IMR-90 (cell line): ENCODE measurements around the gene TTLL11. TPM values are rescaled to one million over a fixed set of nuclear protein-coding genes. Genes with fewer than 3 reads are reported as not detected.

ENCODE experiments used
- ATAC-seq: fragments of 200-7000 bp; cut with Tn5 transposase; 2 replicates; pipeline ENCODE4 v1.9.1; 2020; ENCODE audit warnings: low read depth, mild to moderate bottlenecking, moderate library complexity
- BruUV-seq: library from RNA; stranded (reverse); fragments of 400-500 nt; replicated peaks from 2 replicates; lab custom pipeline; 2021; lab: Mats Ljungman, UMichigan
- CTCF ChIA-PET: fragments of 300-600 bp; formaldehyde crosslinking; extraction: SDS; loops from one replicate; lab custom pipeline; 2021; ENCODE audit warnings: antibody characterized with exemption; lab: Yijun Ruan, JAX
- POLR2A ChIA-PET: fragments of 300-600 bp; sonication (Branson Sonifier 250); formaldehyde crosslinking; loops from one replicate; lab custom pipeline; 2022; ENCODE audit warnings: antibody characterized with exemption; ENCODE audit not compliant: unreplicated experiment; lab: Charles Lee
- DNase-seq: peaks from one replicate; pipeline ENCODE4 v3.0.0; 2013
- H2AFZ ChIP-seq: replicated peaks from 2 replicates; pipeline ENCODE3; 2013; ENCODE audit warnings: low read length, mild to moderate bottlenecking; ENCODE audit not compliant: poor library complexity
- H2AK5ac ChIP-seq: 2 replicates; pipeline ENCODE4 v1.6.1; 2013; ENCODE audit warnings: low read depth, low read length, inconsistent platforms
- H2AK9ac ChIP-seq: replicated peaks from 2 replicates; pipeline ENCODE3; 2013; ENCODE audit warnings: mild to moderate bottlenecking, low read depth, low read length, moderate library complexity; ENCODE audit not compliant: poor library complexity
- H2BK120ac ChIP-seq: 2 replicates; pipeline ENCODE4 v1.6.1; 2013; ENCODE audit warnings: low read depth, low read length, inconsistent platforms
- H2BK15ac ChIP-seq: 3 replicates; pipeline ENCODE4 v1.6.1; 2013; ENCODE audit warnings: low read depth, low read length, inconsistent platforms
- H2BK20ac ChIP-seq: 2 replicates; pipeline ENCODE4 v1.6.1; 2013; ENCODE audit warnings: low read depth, mild to moderate bottlenecking, inconsistent platforms, low read length, moderate library complexity
- H2BK5ac ChIP-seq: 2 replicates; pipeline ENCODE4 v1.6.1; 2013; ENCODE audit warnings: mild to moderate bottlenecking, low read depth, low read length, inconsistent platforms; ENCODE audit not compliant: poor library complexity, severe bottlenecking
- H3K14ac ChIP-seq: replicated peaks from 2 replicates; pipeline ENCODE4 v1.6.1; 2013; ENCODE audit warnings: low read depth, low read length, inconsistent platforms
- H3K18ac ChIP-seq: 2 replicates; pipeline ENCODE4 v1.6.1; 2013; ENCODE audit warnings: low read depth, low read length, control low read depth
- H3K23ac ChIP-seq: 2 replicates; pipeline ENCODE4 v1.6.1; 2013; ENCODE audit warnings: low read depth, low read length, inconsistent platforms
- H3K27ac ChIP-seq: 2 replicates; pipeline ENCODE4 v1.5.1; 2013; ENCODE audit warnings: mild to moderate bottlenecking, control low read depth, low read length; ENCODE audit not compliant: insufficient read depth
- H3K27me3 ChIP-seq: 2 replicates; pipeline ENCODE4 v1.6.1; 2013; ENCODE audit warnings: low read length; ENCODE audit not compliant: control insufficient read depth, insufficient read depth
- H3K36me3 ChIP-seq: 2 replicates; pipeline ENCODE4 v1.6.1; 2013; ENCODE audit warnings: low read length, mixed read lengths; ENCODE audit not compliant: control insufficient read depth, insufficient read depth
- H3K4ac ChIP-seq: 2 replicates; pipeline ENCODE4 v1.6.1; 2013; ENCODE audit warnings: low read depth, low read length, inconsistent platforms
- H3K4me1 ChIP-seq: 2 replicates; pipeline ENCODE4 v1.6.1; 2013; ENCODE audit warnings: low read length, mixed read lengths; ENCODE audit not compliant: control insufficient read depth, insufficient read depth
- H3K4me2 ChIP-seq: 2 replicates; pipeline ENCODE4 v1.6.1; 2013; ENCODE audit warnings: low read depth, mild to moderate bottlenecking, control low read depth, low read length, moderate library complexity
- H3K4me3 ChIP-seq: 2 replicates; pipeline ENCODE4 v1.5.1; 2013; ENCODE audit warnings: low read depth, mild to moderate bottlenecking, control low read depth, low read length, moderate library complexity; ENCODE audit not compliant: insufficient read depth
- H3K56ac ChIP-seq: 2 replicates; pipeline ENCODE4 v1.6.1; 2013; ENCODE audit warnings: low read length, inconsistent platforms; ENCODE audit not compliant: insufficient read depth; ENCODE audit errors: extremely low read depth
- H3K79me1 ChIP-seq, 2 experiments: 2 replicates each; pipeline ENCODE4 v1.6.1; 2013; ENCODE audit warnings: low read length in 2 of 2, inconsistent platforms in 1 of 2, low read depth in 1 of 2
- H3K9ac ChIP-seq: 2 replicates; pipeline ENCODE4 v1.6.1; 2013; ENCODE audit warnings: low read depth, low read length, control low read depth
- H3K9me1 ChIP-seq: 2 replicates; pipeline ENCODE4 v1.6.1; 2013; ENCODE audit warnings: low read length, inconsistent platforms; ENCODE audit not compliant: insufficient read depth
- H3K9me3 ChIP-seq: 2 replicates; pipeline ENCODE4 v1.6.1; 2013; ENCODE audit warnings: low read length; ENCODE audit not compliant: control insufficient read depth, insufficient read depth
- H4K20me1 ChIP-seq: 2 replicates; pipeline ENCODE4 v1.6.1; 2013; ENCODE audit warnings: low read length, inconsistent platforms; ENCODE audit not compliant: insufficient read depth
- H4K5ac ChIP-seq: 2 replicates; pipeline ENCODE4 v1.6.1; 2013; ENCODE audit warnings: mild to moderate bottlenecking, low read depth, low read length, control low read depth
- H4K8ac ChIP-seq, 2 experiments: 2 replicates each; pipeline ENCODE4 v1.6.1; 2013; ENCODE audit warnings: low read depth in 2 of 2, low read length in 2 of 2, control low read depth in 1 of 2, inconsistent platforms in 1 of 2
- H4K91ac ChIP-seq: 2 replicates; pipeline ENCODE4 v1.6.1; 2013; ENCODE audit warnings: low read depth, low read length, inconsistent platforms; ENCODE audit not compliant: insufficient read depth
- CEBPB ChIP-seq: IDR thresholded peaks from 2 replicates; pipeline ENCODE4 v1.6.1; 2012; ENCODE audit warnings: low read depth, low read length, improper control_type of control experiment
- RFX5 ChIP-seq: IDR thresholded peaks from 2 replicates; pipeline ENCODE4 v1.8.0; 2012; ENCODE audit warnings: low read depth, mild to moderate bottlenecking, low read length, moderate library complexity
- WGBS, 2 experiments: methylation state at CpG; one replicate each; pipeline versions ENCODE4 v1.1.5 to v1.1.7; 2013; ENCODE audit warnings: missing lambda C conversion rate in 2 of 2; ENCODE audit not compliant: insufficient read length in 1 of 2; ENCODE audit errors: extremely low coverage in 2 of 2; 5-methylcytosine and 5-hydroxymethylcytosine counted together
- dilution Hi-C: fragments of 300-500 bp; cut with HindIII; formaldehyde crosslinking; loops from one replicate; pipeline ENCODE4 v1.14.3; 2018; ENCODE audit warnings: low sequenced_read_pairs; ENCODE audit not compliant: unreplicated experiment
- in situ Hi-C: fragments of 300-500 bp; cut with MboI; formaldehyde crosslinking; loops from 3 replicates; pipeline ENCODE4 v1.14.3; 2019; ENCODE audit warnings: low sequenced_read_pairs, inconsistent platforms, mixed read lengths
- intact Hi-C: fragments of 100-400 bp; cut with micrococcal nuclease; formaldehyde crosslinking; loops from 2 replicates; pipeline ENCODE4 v1.10.0; 2022
- polyA plus RNA-seq, 3 experiments: library from polyadenylated mRNA; depleted of rRNA; stranded (reverse); fragments of >200 nt; gene quantifications; 2 replicates each; pipeline ENCODE4 v1.2.3, GENCODE V29; 2012; ENCODE audit warnings: low replicate concordance in 1 of 3
- total RNA-seq: library from RNA; depleted of rRNA; stranded (reverse); fragments of >200 nt; gene quantifications from 2 replicates; pipeline ENCODE4 v1.2.3, GENCODE V29; 2012

Gene TTLL11
- total and polyA plus RNA-seq, 2 of the 4 experiments (the other 2 are of a cell fraction): 2.0 to 4.6 TPM

- Histone ChIP-seq H3K4me1 (no peaks in the 10 kb centered on the region), H2BK5ac (no peak overlapping the region), H2BK20ac (no peak overlapping the region), H3K4me3 (no peak overlapping the region), H3K27me3 (no peaks in the 10 kb centered on the region), H3K27ac (no peak overlapping the region), H3K9ac (no peak overlapping the region), H3K14ac (no peak overlapping the region), H2BK15ac (no peak overlapping the region), H4K5ac (no peak overlapping the region), H4K91ac (no peak overlapping the region), H3K79me1 (no peaks in the 10 kb centered on the region; a peak in 1 of 4 replicates), H3K4me2 (no peak overlapping the region), H2AK9ac (no peak overlapping the region), H3K56ac (no peak overlapping the region), H4K20me1 (no peaks in the 10 kb centered on the region), H3K9me1 (0 out of 2 replicates have a peak, but pooled peaks cover 3% of the 10 kb centered on the region), H3K36me3 (no peaks in the 10 kb centered on the region), H3K9me3 (no peaks in the 10 kb centered on the region), H2AK5ac (no peak overlapping the region), H4K8ac (no peak overlapping the region), H3K18ac (no peak overlapping the region), H2AFZ (no peak overlapping the region), H3K23ac (no peak overlapping the region; the same call in 1 of the 2 replicates), H2BK120ac (no peak overlapping the region), H3K4ac (no peak overlapping the region)
- TF ChIP-seq RFX5 (no peak), CEBPB (no peak)
- WGBS, 2 experiments: 100% methylated on average over 3 of the region's 5 CpGs; no CpG with 5 or more reads in 1 of the 2 experiments
- CTCF ChIA-PET: interaction anchor here (0.5 kb wide), 1 partner anchor 462 kb away, joined by 3 read pairs; no protein-coding TSS in a partner anchor
- intact Hi-C loops (no loop called here), dilution Hi-C loops (no loop called here), in situ Hi-C loops (no loop called here)
- POLR2A ChIA-PET: no interaction called here
- BruUV-seq: no TSS peak
- no peak for ATAC-seq
- no peak for DNase-seq
These were observed 162.2 kb downstream of the TTLL11 start for GRCh38 chr9:121930956-121931355.
